GM21360 (cell line): ENCODE results near the gene ZNF699.
"Not testable (repeated sequence)": the region's sequence is repeated elsewhere in the genome, so short reads cannot be mapped to it uniquely, and the experiment has no call there.

Source experiments
- ATAC-seq: cut with Tn5 transposase; IDR thresholded peaks from one replicate; pipeline ENCODE4 v1.9.1; 2021; ENCODE audit warnings: mild to moderate bottlenecking, moderate library complexity; ENCODE audit not compliant: unreplicated experiment

The ZNF699 gene

DNA sequence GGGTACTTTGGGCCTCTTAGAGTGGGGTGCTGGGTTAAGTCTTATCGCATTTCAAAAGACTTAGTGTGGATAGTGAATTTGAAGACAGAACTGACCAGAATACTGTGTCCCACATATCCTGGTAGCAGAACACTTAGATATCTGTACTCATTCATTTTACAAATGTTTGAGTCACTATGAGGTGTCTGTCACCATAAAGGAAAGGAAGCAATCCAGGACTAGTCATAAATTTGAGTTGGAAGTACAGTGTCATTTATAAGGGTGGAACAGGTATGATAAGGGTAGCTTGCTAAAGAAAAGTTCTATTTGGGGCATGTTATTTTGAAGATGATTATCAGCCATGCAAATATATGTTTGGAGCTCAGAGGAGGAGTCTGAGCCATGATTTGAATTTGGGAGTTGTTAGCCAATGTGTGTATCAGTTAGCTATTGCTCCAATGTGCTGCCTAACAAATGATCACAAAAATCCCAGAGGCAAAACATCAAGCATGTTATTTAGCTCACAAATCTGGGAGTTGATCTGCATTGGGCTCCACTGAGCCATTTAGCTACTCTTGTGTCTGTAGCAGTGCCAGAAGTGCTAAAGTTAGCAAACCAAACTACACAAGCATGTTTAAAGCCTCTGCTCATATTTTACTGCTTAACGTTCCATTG is 20.3 kb downstream of the ZNF699 start:
- ATAC-seq = no peak

DNA sequence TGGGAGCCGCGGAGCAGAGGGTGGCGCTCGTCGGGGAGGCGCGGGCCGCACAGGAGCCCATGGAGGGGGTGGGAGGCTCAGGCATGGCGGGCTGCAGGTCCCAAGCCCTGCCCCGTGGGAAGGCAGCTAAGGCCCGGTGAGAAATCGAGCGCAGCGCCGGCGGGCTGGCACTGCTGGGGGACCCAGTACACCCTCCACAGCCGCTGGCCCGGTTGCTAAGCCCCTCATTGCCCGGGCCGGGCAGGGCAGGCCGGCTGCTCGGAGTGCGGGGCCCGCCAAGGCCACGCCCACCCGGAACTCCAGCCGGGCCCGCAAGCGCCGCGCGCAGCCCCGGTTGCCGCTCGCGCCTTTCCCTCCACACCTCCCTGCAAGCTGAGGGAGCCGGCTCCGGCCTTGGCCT is 26.2 kb downstream of the ZNF699 start:
- ATAC-seq = not testable (repeated sequence)

DNA sequence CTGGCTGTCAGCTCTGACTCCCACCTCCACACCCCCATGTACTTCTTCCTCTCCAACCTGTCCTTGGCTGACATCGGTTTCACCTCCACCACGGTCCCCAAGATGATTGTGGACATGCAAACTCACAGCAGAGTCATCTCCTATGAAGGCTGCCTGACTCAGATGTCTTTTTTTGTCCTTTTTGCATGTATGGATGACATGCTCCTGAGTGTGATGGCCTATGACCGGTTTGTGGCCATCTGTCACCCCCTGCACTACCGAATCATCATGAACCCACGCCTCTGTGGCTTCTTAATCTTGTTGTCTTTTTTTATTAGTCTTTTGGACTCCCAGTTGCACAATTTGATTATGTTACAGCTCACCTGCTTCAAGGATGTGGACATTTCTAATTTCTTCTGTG is 58.4 kb downstream of the ZNF699 start:
- no peak for ATAC-seq

DNA sequence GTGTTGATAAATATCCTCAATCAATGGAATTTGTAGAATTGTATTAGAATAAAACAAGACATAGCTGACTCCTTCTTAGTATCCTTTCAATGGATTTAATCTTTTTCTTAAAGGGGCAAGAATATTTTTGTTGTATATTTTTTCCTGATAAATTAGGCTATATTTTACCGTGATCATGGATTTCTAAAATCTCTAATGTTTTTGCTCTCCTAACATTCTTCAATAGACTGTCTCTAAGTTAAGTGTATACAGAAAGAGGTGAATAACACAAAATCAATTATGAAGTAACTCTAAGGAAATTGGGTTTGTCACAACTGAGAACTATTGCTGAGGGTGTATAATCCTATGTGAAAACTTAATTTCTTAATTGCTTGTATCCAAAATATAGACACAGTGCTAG is 59.0 kb downstream of the ZNF699 start, which contains the start of gene OR7E24:
Gene OR7E24, plus strand, starts transcription at position 301 of the 400 bp plus-strand sequence. CDS start 114 bp downstream, outside the sequence.
- ATAC-seq = no peak
